GM12878 (cell line): ENCODE results near the gene CCBE1. TPM values are rescaled to one million over a fixed set of nuclear protein-coding genes. Genes with fewer than 3 reads are reported as not detected.

Experiments
- ATAC-seq: fragments of 200-7000 bp; cut with Tn5 transposase; 3 replicates; pipeline ENCODE4 v1.9.1; 2020; ENCODE audit warnings: mild to moderate bottlenecking, moderate library complexity
- BruUV-seq: library from RNA; stranded (reverse); fragments of 400-500 nt; replicated peaks from 2 replicates; lab custom pipeline; 2021; lab: Mats Ljungman, UMichigan
- CTCF ChIA-PET: fragments of 300-600 bp; sonication (Branson Sonifier 250); formaldehyde crosslinking; extraction: SDS; loops from one replicate; lab custom pipeline; 2021; ENCODE audit warnings: inconsistent platforms; lab: Yijun Ruan, JAX
- POLR2A ChIA-PET: fragments of 350-600 bp; formaldehyde crosslinking; extraction: SDS; loops from one replicate; lab custom pipeline; 2021; ENCODE audit warnings: inconsistent platforms; lab: Charles Lee
- RAD21 ChIA-PET: fragments of 300-600 bp; sonication (Branson Sonifier 250); formaldehyde crosslinking; loops from one replicate; lab custom pipeline; 2023; ENCODE audit warnings: antibody characterized with exemption; ENCODE audit not compliant: unreplicated experiment; lab: Charles Lee
- SMC1A ChIA-PET: fragments of 300-600 bp; sonication (Branson Sonifier 250); formaldehyde crosslinking; loops from one replicate; lab custom pipeline; 2023; ENCODE audit not compliant: unreplicated experiment, uncharacterized antibody; lab: Charles Lee
- DNase-seq: peaks from one replicate; pipeline ENCODE4 v3.0.0-alpha.2; 2011; ENCODE audit warnings: low read depth, low spot score
- FAIRE-seq: peaks from 3 replicates; lab custom pipeline; 2011; peaks lifted over from hg19 to GRCh38; lab: Jason Lieb, UNC
- H2AFZ ChIP-seq: 2 replicates; pipeline ENCODE4 v1.6.0; 2011; ENCODE audit warnings: low read depth, low read length, control low read depth; ENCODE audit not compliant: control insufficient read depth
- H3K27ac ChIP-seq: 2 replicates; pipeline ENCODE4 v1.5.1; 2011; ENCODE audit warnings: control low read depth; ENCODE audit not compliant: control insufficient read depth, insufficient read depth
- H3K27me3 ChIP-seq, 2 experiments: replicated peaks in 1 of 2; 2 replicates each; pipeline versions ENCODE4 v1.6.0 to v1.6.1; 2011; ENCODE audit warnings: low read length in 1 of 2; ENCODE audit not compliant: control insufficient read depth in 2 of 2, insufficient read depth in 2 of 2
- H3K36me3 ChIP-seq, 2 experiments: 2 replicates each; pipeline ENCODE4 v1.5.1; 2011; ENCODE audit warnings: low read length in 1 of 2; ENCODE audit not compliant: control insufficient read depth in 2 of 2, insufficient read depth in 2 of 2
- H3K4me1 ChIP-seq: 2 replicates; pipeline ENCODE4 v1.6.1; 2011; ENCODE audit warnings: mild to moderate bottlenecking, low read length, moderate library complexity, mixed read lengths; ENCODE audit not compliant: control insufficient read depth, insufficient read depth
- H3K4me2 ChIP-seq: 2 replicates; pipeline ENCODE4 v1.6.0; 2011; ENCODE audit warnings: control low read depth; ENCODE audit not compliant: control insufficient read depth, insufficient read depth
- H3K4me3 ChIP-seq: fragments of 200-600 bp; sonication (generic); 2 replicates; pipeline ENCODE4 v1.5.1; 2016
- H3K79me2 ChIP-seq: 2 replicates; pipeline ENCODE4 v1.6.0; 2011; ENCODE audit warnings: low read length; ENCODE audit not compliant: control insufficient read depth, insufficient read depth
- H3K9ac ChIP-seq: 2 replicates; pipeline ENCODE4 v1.8.0; 2011; ENCODE audit warnings: low read length, control low read depth, mixed read lengths; ENCODE audit not compliant: control insufficient read depth, insufficient read depth
- H3K9me3 ChIP-seq: replicated peaks from 3 replicates; pipeline ENCODE4 v1.5.1; 2011; ENCODE audit warnings: mild to moderate bottlenecking, low read length; ENCODE audit not compliant: control insufficient read depth, insufficient read depth
- H4K20me1 ChIP-seq: 2 replicates; pipeline ENCODE4 v1.6.0; 2011; ENCODE audit not compliant: control insufficient read depth, insufficient read depth
- ATF7 ChIP-seq: fragments of 450-650 bp; IDR thresholded peaks from 2 replicates; pipeline ENCODE4 v1.6.1; 2016; ENCODE audit warnings: low read depth, mild to moderate bottlenecking
- CBX3 ChIP-seq: fragments of 200-600 bp; sonication (generic); IDR thresholded peaks from 2 replicates; pipeline ENCODE4 v1.6.1; 2016; ENCODE audit warnings: low read depth, borderline replicate concordance
- ESRRA ChIP-seq: IDR thresholded peaks from 2 replicates; pipeline ENCODE4 v1.6.1; 2012; ENCODE audit warnings: mild to moderate bottlenecking, low read length, improper control_type of control experiment
- HDAC6 ChIP-seq: fragments of 200-600 bp; sonication (generic); IDR thresholded peaks from one replicate; pipeline ENCODE4 v1.8.0; 2017; ENCODE audit warnings: antibody characterized with exemption; ENCODE audit not compliant: unreplicated experiment
- HDGF ChIP-seq: fragments of 450-650 bp; IDR thresholded peaks from 2 replicates; pipeline ENCODE4 v1.6.1; 2016; ENCODE audit warnings: antibody characterized with exemption
- KDM1A ChIP-seq: fragments of 200-600 bp; sonication (generic); IDR thresholded peaks from 2 replicates; pipeline ENCODE4 v1.6.1; 2016; ENCODE audit warnings: borderline replicate concordance
- RB1 ChIP-seq: fragments of 450-650 bp; formaldehyde crosslinking; IDR thresholded peaks from 2 replicates; pipeline ENCODE4 v1.6.1; 2017; ENCODE audit warnings: mild to moderate bottlenecking, borderline replicate concordance
- SIN3A ChIP-seq: IDR thresholded peaks from 2 replicates; pipeline ENCODE4 v1.6.1; 2012; ENCODE audit warnings: low read depth, low read length, improper control_type of control experiment
- SMC3 ChIP-seq: IDR thresholded peaks from 2 replicates; pipeline ENCODE4 v1.6.1; 2011; ENCODE audit warnings: low read length, improper control_type of control experiment, borderline replicate concordance
- SREBF2 ChIP-seq: IDR thresholded peaks from 2 replicates; pipeline ENCODE4 v1.6.1; 2012; ENCODE audit warnings: mild to moderate bottlenecking, low read length
- SUPT20H ChIP-seq: IDR thresholded peaks from 2 replicates; pipeline ENCODE4 v1.6.1; 2011; ENCODE audit warnings: low read depth, mild to moderate bottlenecking, low read length, moderate library complexity, borderline replicate concordance; ENCODE audit not compliant: control insufficient read depth
- ZNF24 ChIP-seq: fragments of 450-650 bp; IDR thresholded peaks from 2 replicates; pipeline ENCODE4 v1.6.1; 2017; ENCODE audit warnings: antibody characterized with exemption, mild to moderate bottlenecking
- ZNF622 ChIP-seq: fragments of 450-650 bp; IDR thresholded peaks from 2 replicates; pipeline ENCODE4 v1.6.1; 2017; ENCODE audit warnings: mild to moderate bottlenecking, inconsistent platforms
- WGBS: methylation state at CpG from one replicate; pipeline ENCODE4 v1.1.6; 2016; ENCODE audit warnings: low lambda C conversion rate; ENCODE audit not compliant: insufficient replicate concordance, insufficient coverage; ENCODE audit errors: missing lambda C conversion rate; 5-methylcytosine and 5-hydroxymethylcytosine counted together
- in situ Hi-C: fragments of 300-500 bp; cut with MboI; formaldehyde crosslinking; loops from 9 replicates; pipeline ENCODE4 v1.14.3; 2018; ENCODE audit warnings: mixed read lengths
- intact Hi-C: fragments of 100-400 bp; cut with micrococcal nuclease; formaldehyde crosslinking; loops from one replicate; pipeline ENCODE4 v1.14.2; 2022; ENCODE audit not compliant: unreplicated experiment
- polyA plus RNA-seq, 11 experiments: library from polyadenylated mRNA; depleted of rRNA in 4 of 11; unstranded in 6 of 11; stranded (reverse) in 5 of 11; fragments of >200 nt; fragmentation: Nextera tagmentation in 4 of 11; fragmentation: Illumina TruSeq in 1 of 11; extraction: Ambion mirVana in 4 of 11; extraction: Trizol in 1 of 11; gene quantifications; 1 replicate in 1 of 11; 2 replicates in 10 of 11; pipeline versions ENCODE4 v1.2.1 to v1.2.3, GENCODE V29; 2011 to 2016; ENCODE audit warnings: inconsistent platforms in 2 of 11, missing spikeins in 2 of 11, low read depth in 1 of 11
- total RNA-seq, 4 experiments: library from RNA; depleted of rRNA in 3 of 4; stranded (reverse); fragments of >200 nt in 3 of 4; fragmentation: Illumina TruSeq in 1 of 4; extraction: Trizol in 1 of 4; gene quantifications; 2 replicates each; pipeline versions ENCODE4 v1.2.1 to v1.2.3, GENCODE V29; 2013 to 2021
- TF ChIP-seq, protein P1 (sequence below): fragments of 450-650 bp; IDR thresholded peaks from 2 replicates; pipeline ENCODE4 v1.6.1; 2017; ENCODE audit warnings: mild to moderate bottlenecking, moderate library complexity
- TF ChIP-seq, protein P2 (sequence below): IDR thresholded peaks from 2 replicates; pipeline ENCODE4 v1.6.1; 2011; ENCODE audit warnings: low read depth, mild to moderate bottlenecking, low read length, moderate library complexity, borderline replicate concordance; ENCODE audit errors: extremely low read depth
- TF ChIP-seq, protein P3 (sequence below): fragments of 450-650 bp; IDR thresholded peaks from 2 replicates; pipeline ENCODE4 v1.6.1; 2017; ENCODE audit warnings: mild to moderate bottlenecking, moderate library complexity
- TF ChIP-seq, protein P4 (sequence below): fragments of 450-650 bp; IDR thresholded peaks from 2 replicates; pipeline ENCODE4 v1.6.1; 2016; ENCODE audit warnings: mild to moderate bottlenecking

Gene CCBE1
- total and polyA plus RNA-seq, 10 of the 15 experiments (the other 5 are each of a cell fraction or from before 2014, with no cell fraction given), result 0.03 to 0.49 (median 0.04) TPM; not detected in 7

DNA sequence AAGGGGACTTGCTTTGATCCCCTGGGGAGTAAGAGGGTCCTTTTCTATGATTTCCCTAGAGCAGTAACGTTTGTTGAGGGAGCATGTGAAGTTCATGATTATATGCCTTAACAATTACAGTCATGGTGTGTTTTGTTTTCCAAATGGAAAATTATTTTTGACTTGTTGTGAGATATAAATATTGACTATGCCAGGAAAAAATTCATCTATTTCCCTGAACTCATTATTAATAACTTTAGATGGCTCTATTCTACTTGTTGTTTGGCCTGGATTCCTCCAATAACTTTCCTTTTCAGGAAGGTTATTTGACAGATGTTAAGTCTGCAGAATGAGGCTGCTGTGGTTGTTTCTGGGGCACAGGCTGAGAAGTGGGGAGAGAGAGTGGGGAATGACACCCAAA is 266.1 kb downstream of the CCBE1 start:
- no peak overlapping the region for H2AFZ ChIP-seq
- no peaks in the 10 kb centered on the region for H3K9me3 ChIP-seq
- no peak overlapping the region for H3K4me3 ChIP-seq
- intact Hi-C loops (no loop called here), in situ Hi-C loops (no loop called here)
- ATAC-seq (no peak), FAIRE-seq (no peak), DNase-seq (no peak)
- H3K4me2 ChIP-seq, result no peak overlapping the region
- ChIA-PET POLR2A (no interaction called here), SMC1A (no interaction called here), RAD21 (no interaction called here), CTCF (no interaction called here)
- no peaks in the 10 kb centered on the region for H3K36me3 ChIP-seq
- no peaks in the 10 kb centered on the region for H3K79me2 ChIP-seq
- H4K20me1 ChIP-seq, result no peaks in the 10 kb centered on the region
- no peaks in the 10 kb centered on the region; a peak in 2 of 4 replicates for H3K27me3 ChIP-seq
- no peaks in the 10 kb centered on the region for H3K4me1 ChIP-seq
- 0% methylated on average over 1 of the region's 1 CpG for WGBS
- no peak overlapping the region for H3K27ac ChIP-seq
- H3K9ac ChIP-seq, result no peak overlapping the region
- BruUV-seq, result no TSS peak
- TF ChIP-seq SREBF2 (no peak), SMC3 (no peak), ZNF24 (no peak), HDGF (no peak), SUPT20H (no peak), HDAC6 (no peak), RB1 (no peak), KDM1A (no peak), ATF7 (no peak), CBX3 (no peak), ESRRA (no peak), ZNF622 (no peak), SIN3A (no peak)
- TF ChIP-seq, protein P1, sequence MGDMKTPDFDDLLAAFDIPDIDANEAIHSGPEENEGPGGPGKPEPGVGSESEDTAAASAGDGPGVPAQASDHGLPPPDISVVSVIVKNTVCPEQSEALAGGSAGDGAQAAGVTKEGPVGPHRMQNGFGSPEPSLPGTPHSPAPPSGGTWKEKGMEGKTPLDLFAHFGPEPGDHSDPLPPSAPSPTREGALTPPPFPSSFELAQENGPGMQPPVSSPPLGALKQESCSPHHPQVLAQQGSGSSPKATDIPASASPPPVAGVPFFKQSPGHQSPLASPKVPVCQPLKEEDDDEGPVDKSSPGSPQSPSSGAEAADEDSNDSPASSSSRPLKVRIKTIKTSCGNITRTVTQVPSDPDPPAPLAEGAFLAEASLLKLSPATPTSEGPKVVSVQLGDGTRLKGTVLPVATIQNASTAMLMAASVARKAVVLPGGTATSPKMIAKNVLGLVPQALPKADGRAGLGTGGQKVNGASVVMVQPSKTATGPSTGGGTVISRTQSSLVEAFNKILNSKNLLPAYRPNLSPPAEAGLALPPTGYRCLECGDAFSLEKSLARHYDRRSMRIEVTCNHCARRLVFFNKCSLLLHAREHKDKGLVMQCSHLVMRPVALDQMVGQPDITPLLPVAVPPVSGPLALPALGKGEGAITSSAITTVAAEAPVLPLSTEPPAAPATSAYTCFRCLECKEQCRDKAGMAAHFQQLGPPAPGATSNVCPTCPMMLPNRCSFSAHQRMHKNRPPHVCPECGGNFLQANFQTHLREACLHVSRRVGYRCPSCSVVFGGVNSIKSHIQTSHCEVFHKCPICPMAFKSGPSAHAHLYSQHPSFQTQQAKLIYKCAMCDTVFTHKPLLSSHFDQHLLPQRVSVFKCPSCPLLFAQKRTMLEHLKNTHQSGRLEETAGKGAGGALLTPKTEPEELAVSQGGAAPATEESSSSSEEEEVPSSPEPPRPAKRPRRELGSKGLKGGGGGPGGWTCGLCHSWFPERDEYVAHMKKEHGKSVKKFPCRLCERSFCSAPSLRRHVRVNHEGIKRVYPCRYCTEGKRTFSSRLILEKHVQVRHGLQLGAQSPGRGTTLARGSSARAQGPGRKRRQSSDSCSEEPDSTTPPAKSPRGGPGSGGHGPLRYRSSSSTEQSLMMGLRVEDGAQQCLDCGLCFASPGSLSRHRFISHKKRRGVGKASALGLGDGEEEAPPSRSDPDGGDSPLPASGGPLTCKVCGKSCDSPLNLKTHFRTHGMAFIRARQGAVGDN, result no peak
- TF ChIP-seq, protein P2, sequence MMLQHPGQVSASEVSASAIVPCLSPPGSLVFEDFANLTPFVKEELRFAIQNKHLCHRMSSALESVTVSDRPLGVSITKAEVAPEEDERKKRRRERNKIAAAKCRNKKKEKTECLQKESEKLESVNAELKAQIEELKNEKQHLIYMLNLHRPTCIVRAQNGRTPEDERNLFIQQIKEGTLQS, result no peak
- TF ChIP-seq, protein P3, sequence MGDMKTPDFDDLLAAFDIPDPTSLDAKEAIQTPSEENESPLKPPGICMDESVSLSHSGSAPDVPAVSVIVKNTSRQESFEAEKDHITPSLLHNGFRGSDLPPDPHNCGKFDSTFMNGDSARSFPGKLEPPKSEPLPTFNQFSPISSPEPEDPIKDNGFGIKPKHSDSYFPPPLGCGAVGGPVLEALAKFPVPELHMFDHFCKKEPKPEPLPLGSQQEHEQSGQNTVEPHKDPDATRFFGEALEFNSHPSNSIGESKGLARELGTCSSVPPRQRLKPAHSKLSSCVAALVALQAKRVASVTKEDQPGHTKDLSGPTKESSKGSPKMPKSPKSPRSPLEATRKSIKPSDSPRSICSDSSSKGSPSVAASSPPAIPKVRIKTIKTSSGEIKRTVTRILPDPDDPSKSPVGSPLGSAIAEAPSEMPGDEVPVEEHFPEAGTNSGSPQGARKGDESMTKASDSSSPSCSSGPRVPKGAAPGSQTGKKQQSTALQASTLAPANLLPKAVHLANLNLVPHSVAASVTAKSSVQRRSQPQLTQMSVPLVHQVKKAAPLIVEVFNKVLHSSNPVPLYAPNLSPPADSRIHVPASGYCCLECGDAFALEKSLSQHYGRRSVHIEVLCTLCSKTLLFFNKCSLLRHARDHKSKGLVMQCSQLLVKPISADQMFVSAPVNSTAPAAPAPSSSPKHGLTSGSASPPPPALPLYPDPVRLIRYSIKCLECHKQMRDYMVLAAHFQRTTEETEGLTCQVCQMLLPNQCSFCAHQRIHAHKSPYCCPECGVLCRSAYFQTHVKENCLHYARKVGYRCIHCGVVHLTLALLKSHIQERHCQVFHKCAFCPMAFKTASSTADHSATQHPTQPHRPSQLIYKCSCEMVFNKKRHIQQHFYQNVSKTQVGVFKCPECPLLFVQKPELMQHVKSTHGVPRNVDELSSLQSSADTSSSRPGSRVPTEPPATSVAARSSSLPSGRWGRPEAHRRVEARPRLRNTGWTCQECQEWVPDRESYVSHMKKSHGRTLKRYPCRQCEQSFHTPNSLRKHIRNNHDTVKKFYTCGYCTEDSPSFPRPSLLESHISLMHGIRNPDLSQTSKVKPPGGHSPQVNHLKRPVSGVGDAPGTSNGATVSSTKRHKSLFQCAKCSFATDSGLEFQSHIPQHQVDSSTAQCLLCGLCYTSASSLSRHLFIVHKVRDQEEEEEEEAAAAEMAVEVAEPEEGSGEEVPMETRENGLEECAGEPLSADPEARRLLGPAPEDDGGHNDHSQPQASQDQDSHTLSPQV, result no peak
- TF ChIP-seq, protein P4, sequence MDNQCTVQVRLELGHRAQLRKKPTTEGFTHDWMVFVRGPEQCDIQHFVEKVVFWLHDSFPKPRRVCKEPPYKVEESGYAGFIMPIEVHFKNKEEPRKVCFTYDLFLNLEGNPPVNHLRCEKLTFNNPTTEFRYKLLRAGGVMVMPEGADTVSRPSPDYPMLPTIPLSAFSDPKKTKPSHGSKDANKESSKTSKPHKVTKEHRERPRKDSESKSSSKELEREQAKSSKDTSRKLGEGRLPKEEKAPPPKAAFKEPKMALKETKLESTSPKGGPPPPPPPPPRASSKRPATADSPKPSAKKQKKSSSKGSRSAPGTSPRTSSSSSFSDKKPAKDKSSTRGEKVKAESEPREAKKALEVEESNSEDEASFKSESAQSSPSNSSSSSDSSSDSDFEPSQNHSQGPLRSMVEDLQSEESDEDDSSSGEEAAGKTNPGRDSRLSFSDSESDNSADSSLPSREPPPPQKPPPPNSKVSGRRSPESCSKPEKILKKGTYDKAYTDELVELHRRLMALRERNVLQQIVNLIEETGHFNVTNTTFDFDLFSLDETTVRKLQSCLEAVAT, result no peak
